ENCODE results near the gene C1orf115. TPM values are rescaled to one million over a fixed set of nuclear protein-coding genes. Genes with fewer than 3 reads are reported as not detected.
"Not testable (repeated sequence)": the region's sequence is repeated elsewhere in the genome, so short reads cannot be mapped to it uniquely, and the experiment has no call there.

C1orf115 gene
- total RNA-seq, 1 donor from 2014 or later, result 9.4 TPM

GRCh38 chr1:220711056-220711809, 21.1 kb downstream of the C1orf115 start:
- Histone ChIP-seq H3K27ac (ENCODE audit: low read depth, low read length) (no peak overlapping the region), H3K4me3 (ENCODE audit: low read length in 3 of 3) (no peak overlapping the region), H3K9ac (ENCODE audit: low read depth in 1 of 3, low read length in 3 of 3) (no peak overlapping the region)

GRCh38 chr1:220715986-220716385, 25.8 kb downstream of the C1orf115 start:
- not testable (repeated sequence) for H3K9ac ChIP-seq (ENCODE audit: low read depth in 1 of 3, low read length in 3 of 3); H3K36me3 ChIP-seq (ENCODE audit: control insufficient read depth in 3 of 3, insufficient read depth in 3 of 3, low read length in 3 of 3); H3K4me3 ChIP-seq (ENCODE audit: low read length in 3 of 3); H3K4me1 ChIP-seq (ENCODE audit: control insufficient read depth in 3 of 3, insufficient read depth in 3 of 3, low read length in 3 of 3); H3K27me3 ChIP-seq (ENCODE audit: control insufficient read depth in 3 of 3, insufficient read depth in 3 of 3, low read length in 3 of 3); H3K9me3 ChIP-seq (ENCODE audit: control insufficient read depth in 3 of 3, low read length in 3 of 3); H3K27ac ChIP-seq (ENCODE audit: low read depth, low read length)

More at GRCh38 chr1:220711056-220711809, 21.1 kb downstream of the C1orf115 start:
- H3K27me3 ChIP-seq (ENCODE audit: control insufficient read depth in 3 of 3, insufficient read depth in 3 of 3, low read length in 3 of 3), result peaks cover 0 to 2% (median 0%) of the 10 kb centered on the region in 3 donors
- H3K4me1 ChIP-seq (ENCODE audit: control insufficient read depth in 3 of 3, insufficient read depth in 3 of 3, low read length in 3 of 3), result no peaks in the 10 kb centered on the region
- peaks cover 0 to 5% (median 4%) of the 10 kb centered on the region in 3 donors for H3K9me3 ChIP-seq (ENCODE audit: control insufficient read depth in 3 of 3, low read length in 3 of 3)
- no peaks in the 10 kb centered on the region for H3K36me3 ChIP-seq (ENCODE audit: control insufficient read depth in 3 of 3, insufficient read depth in 3 of 3, low read length in 3 of 3)

- Histone ChIP-seq H3K9ac (ENCODE audit: low read depth in 1 of 3, low read length in 3 of 3) (no peak overlapping the region), H3K4me3 (ENCODE audit: low read length in 3 of 3) (no peak overlapping the region), H3K27me3 (ENCODE audit: control insufficient read depth in 3 of 3, insufficient read depth in 3 of 3, low read length in 3 of 3) (peaks cover 0 to 2% (median 0%) of the 10 kb centered on the region in 3 donors), H3K9me3 (ENCODE audit: control insufficient read depth in 3 of 3, low read length in 3 of 3) (peaks cover 0 to 5% (median 4%) of the 10 kb centered on the region in 3 donors), H3K36me3 (ENCODE audit: control insufficient read depth in 3 of 3, insufficient read depth in 3 of 3, low read length in 3 of 3) (no peaks in the 10 kb centered on the region), H3K4me1 (ENCODE audit: control insufficient read depth in 3 of 3, insufficient read depth in 3 of 3, low read length in 3 of 3) (no peaks in the 10 kb centered on the region), H3K27ac (ENCODE audit: low read depth, low read length) (no peak overlapping the region)
Observed at GRCh38 chr1:220717800-220718640, 27.9 kb downstream of the C1orf115 start.

- H3K27me3 ChIP-seq (ENCODE audit: control insufficient read depth in 3 of 3, insufficient read depth in 3 of 3, low read length in 3 of 3); H3K4me3 ChIP-seq (ENCODE audit: low read length in 3 of 3); H3K4me1 ChIP-seq (ENCODE audit: control insufficient read depth in 3 of 3, insufficient read depth in 3 of 3, low read length in 3 of 3); H3K9me3 ChIP-seq (ENCODE audit: control insufficient read depth in 3 of 3, low read length in 3 of 3); H3K36me3 ChIP-seq (ENCODE audit: control insufficient read depth in 3 of 3, insufficient read depth in 3 of 3, low read length in 3 of 3); H3K9ac ChIP-seq (ENCODE audit: low read depth in 1 of 3, low read length in 3 of 3); H3K27ac ChIP-seq (ENCODE audit: low read depth, low read length): not testable (repeated sequence)
Observed at GRCh38 chr1:220721266-220721665, 31.1 kb downstream of the C1orf115 start.

GRCh38 chr1:220726634-220727033, 36.5 kb downstream of the C1orf115 start:
- H3K9me3 ChIP-seq (ENCODE audit: control insufficient read depth in 3 of 3, low read length in 3 of 3), result no peaks in the 10 kb centered on the region
- no peaks in the 10 kb centered on the region for H3K4me1 ChIP-seq (ENCODE audit: control insufficient read depth in 3 of 3, insufficient read depth in 3 of 3, low read length in 3 of 3)
- H3K9ac ChIP-seq (ENCODE audit: low read depth in 1 of 3, low read length in 3 of 3), result no peak overlapping the region
- peaks cover 0 to 3% (median 0%) of the 10 kb centered on the region in 3 donors for H3K27me3 ChIP-seq (ENCODE audit: control insufficient read depth in 3 of 3, insufficient read depth in 3 of 3, low read length in 3 of 3)
- no peak overlapping the region for H3K27ac ChIP-seq (ENCODE audit: low read depth, low read length)
- no peaks in the 10 kb centered on the region for H3K36me3 ChIP-seq (ENCODE audit: control insufficient read depth in 3 of 3, insufficient read depth in 3 of 3, low read length in 3 of 3)
- no peak overlapping the region for H3K4me3 ChIP-seq (ENCODE audit: low read length in 3 of 3)

- Histone ChIP-seq H3K27me3 (ENCODE audit: control insufficient read depth in 3 of 3, insufficient read depth in 3 of 3, low read length in 3 of 3) (peaks cover 0 to 3% (median 0%) of the 10 kb centered on the region in 3 donors), H3K9me3 (ENCODE audit: control insufficient read depth in 3 of 3, low read length in 3 of 3) (no peaks in the 10 kb centered on the region), H3K9ac (ENCODE audit: low read depth in 1 of 3, low read length in 3 of 3) (no peak overlapping the region), H3K36me3 (ENCODE audit: control insufficient read depth in 3 of 3, insufficient read depth in 3 of 3, low read length in 3 of 3) (no peaks in the 10 kb centered on the region), H3K4me3 (ENCODE audit: low read length in 3 of 3) (no peak overlapping the region), H3K4me1 (ENCODE audit: control insufficient read depth in 3 of 3, insufficient read depth in 3 of 3, low read length in 3 of 3) (peaks cover 2 to 5% (median 3%) of the 10 kb centered on the region in 3 donors), H3K27ac (ENCODE audit: low read depth, low read length) (no peak overlapping the region)
Observed at GRCh38 chr1:220727519-220727918, 37.4 kb downstream of the C1orf115 start.

- H3K9me3 ChIP-seq (ENCODE audit: control insufficient read depth in 3 of 3, low read length in 3 of 3), result no peaks in the 10 kb centered on the region
- no peak overlapping the region for H3K9ac ChIP-seq (ENCODE audit: low read depth in 1 of 3, low read length in 3 of 3)
- peaks cover 5 to 7% (median 6%) of the 10 kb centered on the region in 3 donors for H3K4me1 ChIP-seq (ENCODE audit: control insufficient read depth in 3 of 3, insufficient read depth in 3 of 3, low read length in 3 of 3)
Observed at GRCh38 chr1:220730486-220730885, 40.3 kb downstream of the C1orf115 start.

GRCh38 chr1:220732137-220732536, 42.0 kb downstream of the C1orf115 start:
- Histone ChIP-seq H3K27ac (ENCODE audit: low read depth, low read length) (no peak overlapping the region), H3K9ac (ENCODE audit: low read depth in 1 of 3, low read length in 3 of 3) (no peak overlapping the region), H3K27me3 (ENCODE audit: control insufficient read depth in 3 of 3, insufficient read depth in 3 of 3, low read length in 3 of 3) (no peaks in the 10 kb centered on the region), H3K9me3 (ENCODE audit: control insufficient read depth in 3 of 3, low read length in 3 of 3) (no peaks in the 10 kb centered on the region), H3K36me3 (ENCODE audit: control insufficient read depth in 3 of 3, insufficient read depth in 3 of 3, low read length in 3 of 3) (no peaks in the 10 kb centered on the region), H3K4me3 (ENCODE audit: low read length in 3 of 3) (no peak overlapping the region), H3K4me1 (ENCODE audit: control insufficient read depth in 3 of 3, insufficient read depth in 3 of 3, low read length in 3 of 3) (peaks cover 5 to 7% (median 6%) of the 10 kb centered on the region in 3 donors)

More at GRCh38 chr1:220730486-220730885, 40.3 kb downstream of the C1orf115 start:
- H3K27me3 ChIP-seq (ENCODE audit: control insufficient read depth in 3 of 3, insufficient read depth in 3 of 3, low read length in 3 of 3), result peaks cover 0 to 3% (median 0%) of the 10 kb centered on the region in 3 donors
- no peaks in the 10 kb centered on the region for H3K36me3 ChIP-seq (ENCODE audit: control insufficient read depth in 3 of 3, insufficient read depth in 3 of 3, low read length in 3 of 3)
- H3K27ac ChIP-seq (ENCODE audit: low read depth, low read length), result no peak overlapping the region
- no peak overlapping the region for H3K4me3 ChIP-seq (ENCODE audit: low read length in 3 of 3)

- Histone ChIP-seq H3K4me1 (ENCODE audit: control insufficient read depth in 3 of 3, insufficient read depth in 3 of 3, low read length in 3 of 3) (peaks cover 5 to 7% (median 6%) of the 10 kb centered on the region in 3 donors), H3K27ac (ENCODE audit: low read depth, low read length) (peak overlapping the region; percentile 34), H3K36me3 (ENCODE audit: control insufficient read depth in 3 of 3, insufficient read depth in 3 of 3, low read length in 3 of 3) (no peaks in the 10 kb centered on the region), H3K9ac (ENCODE audit: low read depth in 1 of 3, low read length in 3 of 3) (peak overlapping the region in 2 of 3 donors; percentile 18 to 54), H3K9me3 (ENCODE audit: control insufficient read depth in 3 of 3, low read length in 3 of 3) (no peaks in the 10 kb centered on the region), H3K27me3 (ENCODE audit: control insufficient read depth in 3 of 3, insufficient read depth in 3 of 3, low read length in 3 of 3) (no peaks in the 10 kb centered on the region), H3K4me3 (ENCODE audit: low read length in 3 of 3) (peak overlapping the region; percentile 43 to 55 (median 54))
Observed at GRCh38 chr1:220732621-220733020, 42.5 kb downstream of the C1orf115 start.
